AG10803 (cell line): ENCODE measurements around the gene PCDHGA12.
"Not testable (repeated sequence)": the region's sequence is repeated elsewhere in the genome, so short reads cannot be mapped to it uniquely, and the experiment has no call there.

Experiments used
- DNase-seq: peaks from one replicate; pipeline ENCODE4 v3.0.0; 2010; ENCODE audit warnings: low read depth
- H3K4me3 ChIP-seq: 2 replicates; pipeline ENCODE4 v1.5.1; 2011; ENCODE audit warnings: mild to moderate bottlenecking, low read length, control low read depth
- CTCF ChIP-seq: conservative IDR thresholded peaks from 2 replicates; pipeline ENCODE4 v1.5.1; 2011; ENCODE audit warnings: mild to moderate bottlenecking, low read length, control low read depth, inconsistent platforms

The PCDHGA12 gene

GRCh38 chr5:141389153-141390042 is 40.9 kb upstream of the PCDHGA12 start:
- no peak overlapping the region for H3K4me3 ChIP-seq
- DNase-seq = no peak
- no peak for TF ChIP-seq CTCF

- peak within 1 kb of the TSS; percentile 9; the same call in 1 of the 2 replicates for H3K4me3 ChIP-seq
- TF ChIP-seq CTCF = peak; percentile 22
- peak; percentile 41 for DNase-seq
Observed at GRCh38 chr5:141392429-141393198, 37.7 kb upstream of the PCDHGA12 start, which contains the start of gene PCDHGA8. Gene PCDHGA8 (plus strand): TSS chr5:141392633. CDS start chr5:141392814, 181 bp downstream.

GRCh38 chr5:141393267-141393666 is 37.0 kb upstream of the PCDHGA12 start:
- TF ChIP-seq CTCF = no peak

GRCh38 chr5:141394401-141395187 is 35.7 kb upstream of the PCDHGA12 start:
- not testable (repeated sequence) for H3K4me3 ChIP-seq, DNase-seq

More at GRCh38 chr5:141393267-141393666, 37.0 kb upstream of the PCDHGA12 start:
- no peak for DNase-seq
- no peak overlapping the region for H3K4me3 ChIP-seq

GRCh38 chr5:141397756-141398551 is 32.4 kb upstream of the PCDHGA12 start, which contains the start of gene PCDHGB5:
Gene PCDHGB5 (plus strand): TSS chr5:141397947. CDS start chr5:141398128, 181 bp downstream.
- peak within 1 kb of the TSS; percentile 53 for H3K4me3 ChIP-seq
- peak; percentile 62 for TF ChIP-seq CTCF
- DNase-seq = peak; percentile 55

- peak overlapping the region; percentile 17; the same call in 1 of the 2 replicates for H3K4me3 ChIP-seq
- no peak for TF ChIP-seq CTCF
- DNase-seq = no peak
Observed at GRCh38 chr5:141398608-141399007, 31.7 kb upstream of the PCDHGA12 start.
